Measurements from ENCODE around the gene ZNFX1. TPM values are rescaled to one million over a fixed set of nuclear protein-coding genes. Genes with fewer than 3 reads are reported as not detected.

The ZNFX1 gene
- total and polyA plus RNA-seq, 12 donors = 10.7 to 39.6 (median 27.0) TPM

DNA sequence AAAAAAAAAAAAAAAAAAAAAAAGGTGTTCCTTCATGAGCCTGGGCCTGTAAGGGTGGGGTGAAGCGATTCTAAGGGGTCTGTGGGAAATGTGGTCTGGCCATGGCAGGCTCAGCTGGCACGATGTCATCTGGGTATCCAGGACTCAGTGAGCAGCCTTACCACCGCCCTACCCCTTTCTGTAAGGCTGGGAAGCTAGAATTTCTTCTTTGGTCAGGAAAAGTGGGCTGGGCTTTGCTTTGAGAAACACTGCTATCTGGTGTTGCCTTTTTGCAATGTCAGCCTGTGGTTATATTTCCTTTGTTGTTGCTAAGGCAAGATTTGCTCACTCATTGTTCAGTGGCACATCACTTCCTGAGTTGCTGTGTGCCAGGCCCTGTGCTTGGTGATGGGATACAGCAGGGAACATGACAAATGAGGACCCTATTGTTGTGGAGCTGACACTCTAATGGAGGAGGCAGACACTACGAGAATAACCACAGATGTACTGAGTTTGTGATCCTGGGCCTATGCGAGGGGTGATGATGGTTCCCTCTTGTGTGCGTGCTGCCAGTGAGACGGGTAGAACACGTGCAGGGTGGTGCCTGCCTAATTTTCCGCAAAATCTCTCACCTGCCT, 45.9 kb upstream of the ZNFX1 start:
- intact Hi-C loops (cut with DNase I) = loop anchor here in 1 of 2 donors (10.0 kb wide), 1 partner anchor 79 kb away; no protein-coding TSS in a partner anchor

DNA sequence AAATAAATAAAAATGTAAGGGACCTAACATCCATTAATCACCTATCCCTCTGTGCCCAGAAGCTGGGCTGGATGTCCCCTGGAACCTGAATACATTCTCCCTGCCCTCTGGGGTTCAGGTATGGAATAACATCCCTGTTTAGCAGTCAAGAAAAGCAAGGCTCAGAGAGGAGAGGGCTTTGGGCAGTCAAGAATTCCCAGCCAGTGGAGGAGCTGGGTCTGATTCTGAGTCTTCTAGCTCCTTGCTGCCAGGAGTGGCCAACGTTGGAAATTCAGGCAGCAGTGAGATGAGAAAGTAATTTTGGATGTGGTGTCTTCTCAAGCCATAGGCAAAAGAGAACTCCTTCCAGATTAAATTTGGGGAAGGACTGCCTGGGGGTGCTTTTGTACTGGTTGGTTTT, 42.6 kb upstream of the ZNFX1 start:
- Histone ChIP-seq H3K9me3 (replicated peaks in 1 of 3) (no peaks in the 10 kb centered on the region), H3K27ac (no peak overlapping the region), H3K36me3 (replicated peaks in 1 of 2) (no peaks in the 10 kb centered on the region), H3K4me1 (replicated peaks in 1 of 2) (peaks cover 0 to 12% of the 10 kb centered on the region in 2 donors), H3K27me3 (peaks cover 25% of the 10 kb centered on the region), H3K4me3 (no peak overlapping the region)
- intact Hi-C loops (cut with DNase I) = loop anchor here in 1 of 2 donors (10.0 kb wide), 1 partner anchor 76 kb away; no protein-coding TSS in a partner anchor
- WGBS, 4 donors = 0 to 7% (median 0%) methylated on average over 1 of the region's 1 CpG
- peak in 1 of 7 donors; percentile 24 for DNase-seq
- TF ChIP-seq, protein P1, sequence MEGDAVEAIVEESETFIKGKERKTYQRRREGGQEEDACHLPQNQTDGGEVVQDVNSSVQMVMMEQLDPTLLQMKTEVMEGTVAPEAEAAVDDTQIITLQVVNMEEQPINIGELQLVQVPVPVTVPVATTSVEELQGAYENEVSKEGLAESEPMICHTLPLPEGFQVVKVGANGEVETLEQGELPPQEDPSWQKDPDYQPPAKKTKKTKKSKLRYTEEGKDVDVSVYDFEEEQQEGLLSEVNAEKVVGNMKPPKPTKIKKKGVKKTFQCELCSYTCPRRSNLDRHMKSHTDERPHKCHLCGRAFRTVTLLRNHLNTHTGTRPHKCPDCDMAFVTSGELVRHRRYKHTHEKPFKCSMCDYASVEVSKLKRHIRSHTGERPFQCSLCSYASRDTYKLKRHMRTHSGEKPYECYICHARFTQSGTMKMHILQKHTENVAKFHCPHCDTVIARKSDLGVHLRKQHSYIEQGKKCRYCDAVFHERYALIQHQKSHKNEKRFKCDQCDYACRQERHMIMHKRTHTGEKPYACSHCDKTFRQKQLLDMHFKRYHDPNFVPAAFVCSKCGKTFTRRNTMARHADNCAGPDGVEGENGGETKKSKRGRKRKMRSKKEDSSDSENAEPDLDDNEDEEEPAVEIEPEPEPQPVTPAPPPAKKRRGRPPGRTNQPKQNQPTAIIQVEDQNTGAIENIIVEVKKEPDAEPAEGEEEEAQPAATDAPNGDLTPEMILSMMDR (IDR thresholded peaks at IDR 0.05) = peak in 4 of 6 experiments; percentile 21 to 46 (median 26)
- TF ChIP-seq POLR2A (IDR thresholded peaks at IDR 0.05) = no peak

More for the DNA sequence above, 45.9 kb upstream of the ZNFX1 start:
- no peak overlapping the region for H3K27ac ChIP-seq
- WGBS, 4 donors = 40 to 59% (median 51%) methylated on average over 5 to 9 of the region's 9 CpGs
- H3K4me1 ChIP-seq (replicated peaks in 1 of 2) = peaks cover 0 to 5% of the 10 kb centered on the region in 2 donors
- peaks cover 11% of the 10 kb centered on the region for H3K27me3 ChIP-seq
- no peak overlapping the region for H3K4me3 ChIP-seq
- DNase-seq = peak in 4 of 7 donors; percentile 28 to 60 (median 37)
- no peak for TF ChIP-seq POLR2A (IDR thresholded peaks at IDR 0.05)
- TF ChIP-seq, protein P1 (IDR thresholded peaks at IDR 0.05) = peak in 3 of 6 experiments; percentile 12 to 29 (median 29)
- no peaks in the 10 kb centered on the region for H3K36me3 ChIP-seq (replicated peaks in 1 of 2)
- no peaks in the 10 kb centered on the region for H3K9me3 ChIP-seq (replicated peaks in 1 of 3)

DNA sequence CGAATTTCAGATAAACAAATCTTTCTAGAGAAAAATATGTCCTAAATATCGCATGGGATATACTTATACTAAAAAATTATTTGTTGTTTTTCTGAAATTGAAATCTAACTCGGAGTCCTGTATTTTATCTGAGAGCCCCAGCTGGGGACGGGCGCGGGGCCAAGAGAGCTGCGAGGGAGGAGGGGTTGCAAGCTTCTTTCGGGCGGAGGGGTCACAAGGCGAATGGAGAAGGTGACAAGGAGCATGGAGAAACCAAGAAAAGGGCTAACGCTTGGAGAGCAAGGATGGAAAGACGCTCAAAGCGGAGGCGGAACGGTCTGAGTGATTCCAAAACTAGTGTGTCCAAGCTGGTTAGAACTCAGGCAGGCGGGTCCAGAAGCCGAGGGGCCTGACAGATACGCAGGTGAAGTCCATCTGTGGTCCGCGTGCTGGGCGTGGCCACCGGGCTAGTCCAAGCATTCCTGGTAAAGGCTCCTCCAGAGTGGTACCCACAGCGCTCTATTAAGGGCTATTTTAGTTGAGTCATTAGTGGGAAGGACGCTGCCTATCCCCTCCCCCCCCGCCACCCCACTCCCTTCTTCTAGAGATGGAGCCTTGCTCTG, 41.5 kb upstream of the ZNFX1 start:
- WGBS, 4 donors = 15 to 29% (median 17%) methylated on average over 17 to 25 of the region's 25 CpGs
- peak overlapping the region in 1 of 4 donors; percentile 25 for H3K4me3 ChIP-seq

More for the DNA sequence above, 41.5 kb upstream of the ZNFX1 start:
- no peak for DNase-seq
- H3K27me3 ChIP-seq = peaks cover 25% of the 10 kb centered on the region
- H3K36me3 ChIP-seq (replicated peaks in 1 of 2) = no peaks in the 10 kb centered on the region
- no peak overlapping the region for H3K27ac ChIP-seq
- no peak for TF ChIP-seq POLR2A (IDR thresholded peaks at IDR 0.05)
- TF ChIP-seq, protein P1 (IDR thresholded peaks at IDR 0.05) = no peak
- intact Hi-C loops (cut with DNase I) = no loop called here
- no peaks in the 10 kb centered on the region for H3K9me3 ChIP-seq (replicated peaks in 1 of 3)
- H3K4me1 ChIP-seq (replicated peaks in 1 of 2) = peaks cover 0 to 12% of the 10 kb centered on the region in 2 donors
